HG03457 (cell line): ENCODE data around the gene DCX.

ENCODE experiments used
- ATAC-seq: cut with Tn5 transposase; IDR thresholded peaks from one replicate; pipeline ENCODE4 v1.9.1; 2021; ENCODE audit warnings: moderate number of reproducible peaks; ENCODE audit not compliant: unreplicated experiment

DCX gene

GRCh38 chrX:111319451-111319850, 92.5 kb downstream of the DCX start:
- ATAC-seq, result no peak

- ATAC-seq, result no peak
Observed at GRCh38 chrX:111318901-111319300, 93.1 kb downstream of the DCX start.

- ATAC-seq, result no peak
Observed at GRCh38 chrX:111309083-111309482, 102.9 kb downstream of the DCX start.

GRCh38 chrX:111308039-111308438, 104.0 kb downstream of the DCX start:
- no peak for ATAC-seq

GRCh38 chrX:111302284-111302683, 109.7 kb downstream of the DCX start:
- ATAC-seq, result no peak

- ATAC-seq, result no peak
Observed at GRCh38 chrX:111288841-111289240, 123.2 kb downstream of the DCX start.

GRCh38 chrX:111284631-111285293, 127.2 kb downstream of the DCX start:
- no peak for ATAC-seq

- no peak for ATAC-seq
Observed at GRCh38 chrX:111283446-111283845, 128.5 kb downstream of the DCX start.

GRCh38 chrX:111282991-111283390, 129.0 kb downstream of the DCX start:
- no peak for ATAC-seq

GRCh38 chrX:111282139-111282538, 129.9 kb downstream of the DCX start:
- no peak for ATAC-seq

- no peak for ATAC-seq
Observed at GRCh38 chrX:111270339-111270738, 141.7 kb downstream of the DCX start, which contains the start of gene CAPN6. Gene CAPN6 (minus strand): TSS chrX:111270483. CDS start chrX:111263936, 6,547 bp downstream.

- no peak for ATAC-seq
Observed at GRCh38 chrX:111268506-111268905, 143.5 kb downstream of the DCX start.

- ATAC-seq, result no peak
Observed at GRCh38 chrX:111265486-111265885, 146.5 kb downstream of the DCX start.

- no peak for ATAC-seq
Observed at GRCh38 chrX:111264385-111264784, 147.6 kb downstream of the DCX start.

- ATAC-seq, result no peak
Observed at GRCh38 chrX:111262086-111262485, 149.9 kb downstream of the DCX start.

- no peak for ATAC-seq
Observed at GRCh38 chrX:111260451-111260850, 151.5 kb downstream of the DCX start.

GRCh38 chrX:111259559-111259958, 152.4 kb downstream of the DCX start:
- no peak for ATAC-seq

- no peak for ATAC-seq
Observed at GRCh38 chrX:111257733-111258132, 154.3 kb downstream of the DCX start.

- ATAC-seq, result no peak
Observed at GRCh38 chrX:111254896-111255693, 156.9 kb downstream of the DCX start.

- no peak for ATAC-seq
Observed at GRCh38 chrX:111244235-111244750, 167.7 kb downstream of the DCX start.
